GM19468 (cell line): Measurements from ENCODE around the gene PFDN5.
"Not testable (repeated sequence)": the region's sequence is repeated elsewhere in the genome, so short reads cannot be mapped to it uniquely, and the experiment has no call there.

Experiments
- ATAC-seq: cut with Tn5 transposase; IDR thresholded peaks from one replicate; pipeline ENCODE4 v1.9.1; 2021; ENCODE audit warnings: mild to moderate bottlenecking, moderate library complexity, moderate number of reproducible peaks; ENCODE audit not compliant: unreplicated experiment; ENCODE audit errors: extremely low read depth

PFDN5 gene

DNA sequence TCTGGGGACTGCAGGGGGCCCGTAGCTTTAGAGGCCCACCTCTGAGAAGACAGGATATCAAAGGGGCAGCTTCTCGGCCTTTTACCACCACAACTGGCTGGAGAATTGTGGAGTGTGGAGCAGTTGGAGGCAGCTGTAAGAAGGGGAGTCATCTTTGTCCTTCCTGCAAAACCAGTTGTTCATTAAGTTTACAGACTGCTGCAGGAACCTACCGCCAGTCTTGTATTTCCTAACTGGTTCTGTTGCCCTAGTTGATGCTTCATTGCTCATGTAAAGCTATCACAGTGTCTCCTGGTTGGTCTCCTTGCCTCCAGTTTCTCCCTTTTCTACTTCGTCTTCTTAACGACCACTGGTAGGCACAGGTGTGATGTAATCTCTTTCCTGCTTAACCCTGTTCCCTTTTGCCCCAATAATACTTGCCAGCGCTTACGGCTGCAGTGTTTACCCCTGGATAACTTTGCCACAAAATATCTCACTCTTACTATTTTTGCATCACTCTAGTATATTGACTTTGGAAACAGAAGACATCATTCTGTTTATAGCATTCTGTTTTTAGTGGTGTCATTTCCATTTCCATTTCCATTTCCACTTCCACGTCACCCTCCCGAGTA is 15.3 kb upstream of the PFDN5 start:
- ATAC-seq, result no peak

GRCh38 chr12:53286448-53286847 is 8.9 kb upstream of the PFDN5 start:
- ATAC-seq, result no peak

- ATAC-seq, result no peak
These were observed 7.6 kb upstream of the PFDN5 start for GRCh38 chr12:53287741-53288216.

GRCh38 chr12:53288322-53288721 is 7.0 kb upstream of the PFDN5 start:
- ATAC-seq, result no peak

DNA sequence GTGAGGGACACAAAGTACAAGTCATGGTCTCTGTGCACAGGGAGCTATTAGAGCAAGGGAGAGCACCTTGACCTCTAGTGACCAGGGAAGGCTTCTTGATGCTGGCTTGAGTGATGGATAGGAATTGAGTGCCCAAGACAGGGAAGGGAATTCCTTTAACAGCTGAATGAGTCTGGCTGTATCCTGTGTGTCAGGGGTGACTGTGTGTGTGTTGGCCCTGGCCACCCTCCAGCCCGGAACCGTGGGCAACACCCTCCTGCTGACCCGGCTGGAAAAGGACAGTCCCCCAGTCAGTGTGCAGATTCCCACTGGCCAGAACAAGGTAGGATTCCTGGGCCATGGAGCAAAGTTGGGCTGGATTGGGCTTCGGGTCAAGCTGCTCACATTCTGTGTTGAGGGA is 5.5 kb upstream of the PFDN5 start:
- ATAC-seq, result no peak

DNA sequence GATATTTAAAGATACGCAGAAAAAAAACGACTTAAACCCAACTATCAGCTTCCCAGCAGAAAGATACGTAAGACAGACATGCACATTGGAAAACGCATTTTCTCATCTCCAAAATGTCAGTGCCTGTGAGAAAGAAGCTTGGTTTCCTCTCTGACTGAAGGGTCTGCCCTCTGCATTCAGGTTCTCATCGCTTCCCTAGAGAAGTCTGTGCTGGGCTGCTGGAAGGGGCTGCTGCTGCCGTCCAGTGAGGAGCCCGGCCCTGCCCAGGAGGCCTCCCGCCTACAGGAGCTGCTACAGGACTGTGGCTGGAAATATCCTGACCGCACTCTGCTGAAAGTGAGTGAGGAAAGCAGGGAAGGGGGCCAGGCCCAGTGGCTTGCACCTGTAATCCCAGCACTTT is 4.7 kb upstream of the PFDN5 start:
- ATAC-seq, result no peak

DNA sequence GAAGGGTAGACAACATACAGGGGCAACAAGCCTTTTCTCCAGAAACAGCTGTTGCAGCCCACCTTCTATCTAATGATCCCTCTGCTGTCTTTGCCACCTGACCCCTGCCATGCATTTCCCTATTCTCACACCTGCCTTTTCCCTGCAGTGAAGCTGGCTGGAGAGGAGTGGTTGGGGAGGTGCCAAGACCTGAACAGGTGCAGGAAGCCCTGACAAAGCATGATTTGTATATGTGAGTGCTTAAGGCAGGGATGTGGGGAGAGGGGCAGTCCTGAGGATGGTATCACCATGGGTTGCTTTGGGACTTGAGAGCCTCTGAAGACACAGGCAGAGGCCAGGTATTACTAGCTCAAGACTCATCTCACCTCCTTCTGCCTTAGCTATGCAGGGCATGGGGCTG is 2.9 kb upstream of the PFDN5 start:
- no peak for ATAC-seq

DNA sequence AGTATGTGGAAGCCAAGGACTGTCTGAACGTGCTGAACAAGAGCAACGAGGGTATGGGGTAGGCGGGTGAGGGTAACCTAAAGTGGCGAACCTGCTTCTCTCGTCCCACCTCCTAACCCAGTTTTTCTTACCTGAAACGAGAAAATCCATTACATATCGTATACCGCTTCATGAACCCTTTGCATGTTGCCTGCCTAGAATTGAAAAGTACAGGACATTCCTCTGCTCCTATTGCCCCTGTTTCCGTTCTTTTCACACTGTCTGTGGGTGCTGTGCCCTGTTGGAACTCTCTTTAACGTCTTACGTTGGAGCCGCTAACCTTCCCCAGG is 513 bp downstream of the PFDN5 start:
- ATAC-seq, result no peak

DNA sequence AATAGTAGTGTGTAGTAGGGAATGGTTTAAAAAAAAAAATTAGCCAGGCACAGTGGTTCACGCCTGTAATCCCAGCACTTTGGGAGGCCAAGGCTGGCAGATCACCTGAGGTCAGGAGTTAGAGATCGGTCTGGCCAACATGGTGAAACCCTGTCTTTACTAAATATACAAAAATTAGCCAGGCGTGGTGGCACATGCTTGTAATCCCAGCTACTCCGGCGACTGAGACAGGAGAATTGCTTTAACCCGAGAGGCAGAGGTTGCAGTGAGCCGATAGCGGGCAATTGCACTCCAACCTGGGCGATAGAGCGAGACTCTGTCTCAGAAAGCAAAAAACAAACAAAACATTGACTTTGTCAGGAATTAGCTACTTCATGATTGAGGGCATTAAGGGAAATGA is 1.8 kb downstream of the PFDN5 start:
- not testable (repeated sequence) for ATAC-seq

GRCh38 chr12:53298164-53298563 is 2.8 kb downstream of the PFDN5 start:
- ATAC-seq, result no peak

- ATAC-seq, result no peak
These were observed 3.7 kb downstream of the PFDN5 start for GRCh38 chr12:53299101-53299453.

DNA sequence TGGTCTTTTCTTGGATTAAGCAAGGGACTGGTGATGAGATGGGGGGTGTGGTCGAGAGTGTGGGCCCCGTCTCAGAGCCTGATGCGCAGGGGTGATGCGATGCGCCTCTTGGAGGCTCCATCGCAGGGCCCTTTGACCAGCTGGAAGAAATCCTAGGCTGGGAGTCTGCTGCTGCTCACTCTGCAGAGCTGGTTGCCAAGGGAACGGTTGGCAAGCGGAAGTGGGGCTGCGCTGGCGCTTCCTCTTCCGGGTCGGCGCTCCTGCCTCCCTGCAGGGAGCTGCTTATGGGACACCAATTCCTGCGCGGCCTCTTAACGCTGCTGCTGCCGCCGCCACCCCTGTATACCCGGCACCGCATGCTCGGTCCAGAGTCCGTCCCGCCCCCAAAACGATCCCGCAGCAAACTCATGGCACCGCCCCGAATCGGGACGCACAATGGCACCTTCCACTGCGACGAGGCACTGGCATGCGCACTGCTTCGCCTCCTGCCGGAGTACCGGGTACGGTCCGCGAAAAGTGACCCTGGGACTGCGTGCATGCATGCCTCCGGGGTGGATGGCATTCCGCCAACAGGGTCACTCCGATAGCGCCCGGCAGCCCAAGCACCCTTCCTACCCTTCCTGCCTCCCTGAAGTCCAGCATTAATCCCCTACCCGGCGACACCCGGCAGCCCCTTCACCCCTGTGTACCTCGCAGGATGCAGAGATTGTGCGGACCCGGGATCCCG is 4.3 kb downstream of the PFDN5 start, which contains the start of gene MYG1:
Gene MYG1 (plus strand): TSS at position 242 of the 727 bp plus-strand sequence. CDS start 43 bp downstream, at position 285.
- ATAC-seq, result peak; percentile 41

- no peak for ATAC-seq
These were observed 4.8 kb downstream of the PFDN5 start for GRCh38 chr12:53300187-53300586.

GRCh38 chr12:53302903-53303302 is 7.6 kb downstream of the PFDN5 start:
- no peak for ATAC-seq

DNA sequence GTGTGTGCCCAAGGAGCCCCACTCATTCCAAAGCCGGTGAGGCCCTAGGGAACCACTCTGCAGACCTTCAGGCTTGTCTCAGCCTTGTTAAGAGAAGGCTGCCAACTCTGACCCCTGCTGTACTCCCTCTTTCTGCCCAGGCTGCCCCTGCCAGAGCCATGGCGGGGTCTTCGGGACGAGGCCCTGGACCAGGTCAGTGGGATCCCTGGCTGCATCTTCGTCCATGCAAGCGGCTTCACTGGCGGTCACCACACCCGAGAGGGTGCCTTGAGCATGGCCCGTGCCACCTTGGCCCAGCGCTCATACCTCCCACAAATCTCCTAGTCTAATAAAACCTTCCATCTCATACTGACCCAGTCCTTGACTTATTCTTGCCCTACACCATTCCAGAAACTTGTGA is 11.5 kb downstream of the PFDN5 start:
- ATAC-seq, result no peak

GRCh38 chr12:53308276-53308675 is 12.9 kb downstream of the PFDN5 start:
- no peak for ATAC-seq

- ATAC-seq, result no peak
These were observed 18.7 kb downstream of the PFDN5 start for GRCh38 chr12:53313996-53314395.

DNA sequence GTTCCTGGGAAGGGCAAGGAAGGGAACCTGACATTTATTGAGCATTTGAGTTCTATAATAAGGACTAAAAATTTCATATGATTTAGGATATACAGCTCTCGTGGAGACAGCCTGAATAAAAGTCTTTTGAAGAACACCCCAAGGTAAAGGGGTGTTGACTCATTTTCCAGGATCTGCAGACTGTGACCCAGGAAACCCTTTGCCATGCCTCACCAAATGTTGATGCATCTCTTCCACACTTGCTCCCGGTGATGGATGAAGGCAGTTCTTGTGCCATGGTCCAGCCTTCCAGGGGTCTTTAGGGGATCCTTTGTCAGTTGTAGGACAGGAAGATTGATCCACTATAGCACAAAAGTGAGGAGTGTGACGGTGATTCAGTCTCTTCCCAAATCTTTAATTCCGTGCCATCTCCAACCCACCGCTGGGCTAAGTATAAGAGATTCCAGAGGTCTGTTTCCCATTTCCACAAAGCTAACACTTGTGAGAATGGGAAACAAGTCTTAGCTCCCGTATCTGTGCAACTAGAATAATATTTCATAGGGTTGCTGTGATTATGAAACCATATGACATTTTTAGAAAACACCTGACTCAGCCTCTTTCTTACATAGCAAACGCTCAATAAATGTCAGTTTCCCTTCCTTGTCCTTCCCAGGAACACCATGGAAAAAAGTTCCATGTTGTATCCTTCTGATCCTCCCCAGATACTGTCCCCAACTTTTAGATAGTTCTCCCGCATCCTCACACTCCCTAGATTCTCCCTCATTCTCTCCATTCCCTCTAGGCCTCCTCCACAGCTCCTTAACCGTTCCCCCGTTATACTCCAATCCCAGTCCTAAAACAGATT is 25.2 kb downstream of the PFDN5 start:
- no peak for ATAC-seq

GRCh38 chr12:53324113-53324778 is 28.9 kb downstream of the PFDN5 start:
- no peak for ATAC-seq

DNA sequence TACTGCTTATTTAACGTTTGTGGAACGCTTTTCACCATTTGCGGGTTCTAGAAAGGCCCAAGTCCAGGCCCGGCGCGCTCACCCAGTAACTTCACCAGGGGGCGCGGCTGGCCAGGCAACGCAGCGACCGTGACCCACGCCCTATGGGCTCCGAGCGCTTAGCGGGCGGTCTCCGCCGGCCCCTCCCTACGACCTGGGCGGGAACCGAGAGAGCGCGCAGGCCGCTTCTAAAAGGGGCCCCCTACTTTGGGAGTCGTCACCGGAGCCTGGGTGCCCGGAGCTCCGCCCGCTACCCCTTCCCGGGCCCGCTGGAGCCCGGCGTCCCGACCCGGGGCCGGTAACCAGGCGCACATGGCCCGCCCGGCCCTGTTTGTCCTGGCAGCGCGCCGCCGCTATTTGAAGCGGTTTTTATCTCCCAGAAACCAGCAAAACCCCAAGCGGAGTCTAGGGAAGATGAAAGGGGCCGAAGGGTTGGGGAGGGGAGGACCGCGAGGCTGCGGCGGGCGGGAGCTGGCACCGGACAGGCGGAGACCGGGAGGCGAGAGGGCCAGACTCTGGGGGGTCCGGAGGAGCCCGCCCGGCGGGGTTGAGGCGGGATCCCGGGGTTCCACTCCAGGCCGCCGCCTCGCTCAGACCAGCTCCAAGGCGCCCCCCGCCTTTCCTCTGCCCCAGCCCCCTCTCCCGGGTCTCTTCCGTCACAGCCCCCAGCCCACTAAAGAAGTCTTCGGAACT is 29.6 kb downstream of the PFDN5 start:
- peak; percentile 42 for ATAC-seq
